ENCODE measurements around the gene AMH. TPM values are rescaled to one million over a fixed set of nuclear protein-coding genes. Genes with fewer than 3 reads are reported as not detected.

The AMH gene
- total and polyA plus RNA-seq, 9 donors: 1.5 to 13.3 (median 6.8) TPM

DNA sequence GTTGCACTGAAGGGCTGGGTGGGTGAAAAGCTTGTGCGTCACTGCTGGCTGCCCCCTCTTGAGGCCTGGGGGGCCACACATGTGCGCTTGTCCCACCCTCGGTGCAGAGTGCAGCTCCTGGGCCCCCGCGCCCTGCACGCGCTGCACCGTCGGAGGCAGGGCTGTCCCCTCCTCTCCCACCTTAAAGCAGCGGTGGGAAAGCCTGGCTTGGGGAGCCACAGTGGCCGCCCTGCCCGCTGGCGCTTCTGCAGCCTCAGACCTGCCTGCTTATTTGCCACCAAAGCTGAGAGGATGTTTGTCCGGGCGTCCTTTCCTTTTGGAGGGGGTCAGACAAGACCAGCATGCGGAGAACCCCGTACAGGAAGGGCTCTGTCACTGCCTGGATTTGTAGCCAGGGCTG, 39.7 kb upstream of the AMH start:
- H3K4me3 ChIP-seq (ENCODE audit: low read length): no peak overlapping the region
- DNase-seq: no peak
- no peaks in the 10 kb centered on the region for H3K9me3 ChIP-seq (replicated peaks; ENCODE audit: control insufficient read depth, low read depth, low read length)
- no peak overlapping the region for H3K27ac ChIP-seq (ENCODE audit: low read length)
- peaks cover 75% of the 10 kb centered on the region for H3K36me3 ChIP-seq (ENCODE audit: control insufficient read depth, insufficient read depth, low read length)
- 77% methylated on average over 8 of the region's 17 CpGs for WGBS (ENCODE audit: insufficient coverage)
- H3K27me3 ChIP-seq (ENCODE audit: control insufficient read depth, insufficient read depth, low read length): no peaks in the 10 kb centered on the region
- H3K4me1 ChIP-seq (ENCODE audit: control insufficient read depth, insufficient read depth, low read length): peaks cover 47% of the 10 kb centered on the region

DNA sequence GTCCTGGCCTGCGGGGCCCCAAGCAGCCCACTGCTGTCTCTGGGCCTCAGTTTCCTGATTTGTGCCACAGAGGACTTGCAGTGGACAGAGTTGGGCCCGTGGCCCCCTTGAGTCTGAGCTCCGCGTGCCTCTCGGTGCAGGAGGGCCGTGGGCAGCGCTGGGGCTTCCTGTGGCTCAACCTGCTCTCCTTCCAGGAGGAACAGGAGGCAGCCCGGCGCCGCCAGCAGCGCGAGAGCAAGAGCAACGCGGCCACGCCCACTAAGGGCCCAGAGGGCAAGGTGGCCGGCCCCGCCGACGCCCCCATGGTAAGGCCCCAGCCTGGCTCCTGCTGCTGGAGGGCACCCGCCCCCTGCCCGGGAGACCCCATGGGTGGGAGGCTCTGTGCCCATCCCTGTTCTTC, 38.9 kb upstream of the AMH start:
- no peak overlapping the region for H3K27ac ChIP-seq (ENCODE audit: low read length)
- no peaks in the 10 kb centered on the region for H3K9me3 ChIP-seq (replicated peaks; ENCODE audit: control insufficient read depth, low read depth, low read length)
- 89% methylated on average over 21 of the region's 21 CpGs for WGBS (ENCODE audit: insufficient coverage)
- no peak for DNase-seq
- H3K4me3 ChIP-seq (ENCODE audit: low read length): no peak overlapping the region
- no peaks in the 10 kb centered on the region for H3K27me3 ChIP-seq (ENCODE audit: control insufficient read depth, insufficient read depth, low read length)
- peaks cover 55% of the 10 kb centered on the region for H3K4me1 ChIP-seq (ENCODE audit: control insufficient read depth, insufficient read depth, low read length)
- peaks cover 79% of the 10 kb centered on the region for H3K36me3 ChIP-seq (ENCODE audit: control insufficient read depth, insufficient read depth, low read length)

DNA sequence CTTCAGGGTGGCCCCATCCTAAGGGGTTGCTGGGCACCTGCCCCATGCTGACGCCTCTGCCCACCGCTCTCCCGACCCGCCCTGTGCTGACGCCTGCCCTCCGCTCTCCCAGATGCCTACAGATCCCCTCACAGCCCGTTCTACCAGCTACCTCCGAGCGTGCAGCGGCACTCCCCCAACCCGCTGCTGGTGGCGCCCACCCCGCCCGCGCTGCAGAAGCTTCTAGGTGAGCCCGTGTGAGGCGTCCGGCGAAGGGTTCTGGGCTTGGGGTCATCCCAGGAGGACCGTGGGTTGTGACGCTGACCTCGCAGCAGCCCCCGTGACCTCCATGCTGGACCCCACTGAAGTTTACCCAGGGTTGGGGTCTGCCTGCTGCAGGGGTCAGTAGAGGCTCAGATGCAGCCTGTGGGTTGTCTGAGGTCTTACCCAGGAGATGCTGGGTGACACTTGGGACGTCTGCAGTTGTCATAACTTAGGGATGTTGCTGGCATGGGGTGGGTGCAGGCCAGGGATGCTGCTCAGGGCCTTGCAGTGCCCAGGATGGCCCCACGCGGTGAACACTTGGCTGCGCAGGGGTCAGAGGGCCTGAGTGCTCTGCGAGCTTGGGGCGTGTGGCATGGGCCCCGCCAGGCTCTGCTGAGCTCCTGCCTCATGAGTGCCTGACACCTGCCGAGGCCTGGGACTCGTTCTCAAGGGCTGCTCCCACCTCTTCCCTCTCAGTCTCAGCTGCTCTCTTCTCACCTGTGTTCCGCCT, 38.0 kb upstream of the AMH start:
- Histone ChIP-seq H3K4me1 (ENCODE audit: control insufficient read depth, insufficient read depth, low read length) (peaks cover 56% of the 10 kb centered on the region), H3K27ac (ENCODE audit: low read length) (no peak overlapping the region), H3K36me3 (ENCODE audit: control insufficient read depth, insufficient read depth, low read length) (peaks cover 88% of the 10 kb centered on the region), H3K27me3 (ENCODE audit: control insufficient read depth, insufficient read depth, low read length) (no peaks in the 10 kb centered on the region), H3K4me3 (ENCODE audit: low read length) (no peak overlapping the region), H3K9me3 (replicated peaks; ENCODE audit: control insufficient read depth, low read depth, low read length) (no peaks in the 10 kb centered on the region)
- DNase-seq: no peak
- WGBS (ENCODE audit: insufficient coverage): 93% methylated on average over 33 of the region's 33 CpGs

DNA sequence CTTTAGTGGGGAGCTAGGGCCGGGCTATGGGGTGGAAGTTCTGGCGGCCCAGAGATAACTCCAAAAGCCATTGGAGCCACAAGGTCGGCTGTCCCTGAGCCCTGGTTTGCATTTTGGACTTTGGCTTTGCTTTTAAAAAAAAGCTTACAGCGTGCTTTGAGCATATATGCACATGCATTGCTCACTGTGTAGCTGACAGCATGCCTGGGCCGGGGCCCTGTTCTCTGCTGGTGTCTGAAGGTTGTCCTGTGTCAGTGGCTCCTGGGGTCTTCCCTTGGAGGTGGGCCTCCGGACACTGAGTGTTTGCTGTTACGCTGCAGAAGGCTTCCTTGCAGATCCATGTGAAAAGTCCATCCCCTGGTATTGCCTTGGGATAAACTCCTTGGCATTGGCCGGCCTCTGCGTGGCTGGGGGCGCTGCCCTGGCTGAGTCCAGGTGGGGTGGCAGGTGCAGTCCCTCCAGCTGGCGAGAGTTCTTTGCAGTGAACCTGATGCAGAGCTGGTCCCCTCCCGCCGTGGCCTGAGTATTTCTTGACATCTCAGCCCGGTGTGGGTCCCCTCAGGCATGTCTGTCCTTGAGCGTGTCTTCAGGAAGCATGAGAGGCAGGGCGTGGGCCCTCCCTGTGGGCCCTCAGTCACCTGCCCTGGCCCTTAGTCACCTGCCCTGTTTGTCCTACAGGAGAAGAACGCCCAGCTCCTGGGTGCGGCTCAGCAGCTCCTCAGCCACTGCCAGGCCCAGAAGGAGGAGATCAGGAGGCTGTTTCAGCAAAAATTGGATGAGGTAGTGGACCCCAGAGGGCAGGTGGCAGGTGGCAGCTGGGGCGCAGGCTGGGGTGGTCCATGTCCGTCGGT, 36.0 kb upstream of the AMH start:
- no peak overlapping the region for H3K4me3 ChIP-seq (ENCODE audit: low read length)
- H3K27ac ChIP-seq (ENCODE audit: low read length): peak overlapping the region; percentile 93
- peaks cover 88% of the 10 kb centered on the region for H3K36me3 ChIP-seq (ENCODE audit: control insufficient read depth, insufficient read depth, low read length)
- no peaks in the 10 kb centered on the region for H3K27me3 ChIP-seq (ENCODE audit: control insufficient read depth, insufficient read depth, low read length)
- no peak for DNase-seq
- no peaks in the 10 kb centered on the region for H3K9me3 ChIP-seq (replicated peaks; ENCODE audit: control insufficient read depth, low read depth, low read length)
- peaks cover 46% of the 10 kb centered on the region for H3K4me1 ChIP-seq (ENCODE audit: control insufficient read depth, insufficient read depth, low read length)
- 84% methylated on average over 20 of the region's 21 CpGs for WGBS (ENCODE audit: insufficient coverage)

DNA sequence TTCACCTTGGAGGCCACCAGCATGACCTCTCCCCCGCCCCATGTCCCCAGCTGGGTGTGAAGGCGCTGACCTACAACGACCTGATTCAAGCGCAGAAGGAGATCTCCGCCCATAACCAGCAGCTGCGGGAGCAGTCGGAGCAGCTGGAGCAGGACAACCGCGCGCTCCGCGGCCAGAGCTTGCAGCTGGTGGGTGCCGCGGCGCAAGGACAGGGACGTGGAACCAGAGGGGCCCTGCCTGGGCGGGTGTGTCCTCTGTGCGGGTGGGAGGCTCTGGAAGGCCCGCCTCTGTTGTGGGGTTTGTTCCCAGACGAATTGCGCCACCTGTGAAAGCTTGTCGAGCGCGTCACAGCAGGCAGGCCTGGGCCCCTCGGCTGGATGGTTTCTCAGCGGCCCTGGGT, 35.3 kb upstream of the AMH start:
- peaks cover 39% of the 10 kb centered on the region for H3K4me1 ChIP-seq (ENCODE audit: control insufficient read depth, insufficient read depth, low read length)
- peak overlapping the region; percentile 93 for H3K27ac ChIP-seq (ENCODE audit: low read length)
- peak; percentile 95 for DNase-seq
- no peak overlapping the region for H3K4me3 ChIP-seq (ENCODE audit: low read length)
- peaks cover 91% of the 10 kb centered on the region for H3K36me3 ChIP-seq (ENCODE audit: control insufficient read depth, insufficient read depth, low read length)
- 55% methylated on average over 24 of the region's 26 CpGs for WGBS (ENCODE audit: insufficient coverage)
- no peaks in the 10 kb centered on the region for H3K27me3 ChIP-seq (ENCODE audit: control insufficient read depth, insufficient read depth, low read length)
- H3K9me3 ChIP-seq (replicated peaks; ENCODE audit: control insufficient read depth, low read depth, low read length): no peaks in the 10 kb centered on the region

DNA sequence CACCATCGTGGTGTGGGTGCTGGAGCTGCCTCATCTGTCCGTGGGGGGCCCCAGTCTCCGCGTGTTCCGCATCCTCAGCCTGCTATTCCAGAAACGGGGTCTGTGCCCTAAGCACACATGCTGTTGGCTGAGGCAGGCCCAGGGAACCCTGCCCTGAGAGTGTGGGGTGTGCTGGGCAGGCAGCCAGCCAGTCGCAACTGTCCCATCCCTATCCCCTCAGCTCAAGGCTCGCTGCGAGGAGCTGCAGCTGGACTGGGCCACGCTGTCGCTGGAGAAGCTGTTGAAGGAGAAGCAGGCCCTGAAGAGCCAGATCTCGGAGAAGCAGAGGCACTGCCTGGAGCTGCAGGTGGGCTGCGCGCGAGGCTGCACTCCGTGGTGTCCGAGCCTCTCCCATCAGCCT, 34.9 kb upstream of the AMH start:
- H3K4me1 ChIP-seq (ENCODE audit: control insufficient read depth, insufficient read depth, low read length): peaks cover 35% of the 10 kb centered on the region
- peaks cover 92% of the 10 kb centered on the region for H3K36me3 ChIP-seq (ENCODE audit: control insufficient read depth, insufficient read depth, low read length)
- no peaks in the 10 kb centered on the region for H3K27me3 ChIP-seq (ENCODE audit: control insufficient read depth, insufficient read depth, low read length)
- H3K27ac ChIP-seq (ENCODE audit: low read length): peak overlapping the region; percentile 93
- DNase-seq: peak; percentile 82
- WGBS (ENCODE audit: insufficient coverage): 40% methylated on average over 12 of the region's 17 CpGs
- no peaks in the 10 kb centered on the region for H3K9me3 ChIP-seq (replicated peaks; ENCODE audit: control insufficient read depth, low read depth, low read length)
- no peak overlapping the region for H3K4me3 ChIP-seq (ENCODE audit: low read length)

DNA sequence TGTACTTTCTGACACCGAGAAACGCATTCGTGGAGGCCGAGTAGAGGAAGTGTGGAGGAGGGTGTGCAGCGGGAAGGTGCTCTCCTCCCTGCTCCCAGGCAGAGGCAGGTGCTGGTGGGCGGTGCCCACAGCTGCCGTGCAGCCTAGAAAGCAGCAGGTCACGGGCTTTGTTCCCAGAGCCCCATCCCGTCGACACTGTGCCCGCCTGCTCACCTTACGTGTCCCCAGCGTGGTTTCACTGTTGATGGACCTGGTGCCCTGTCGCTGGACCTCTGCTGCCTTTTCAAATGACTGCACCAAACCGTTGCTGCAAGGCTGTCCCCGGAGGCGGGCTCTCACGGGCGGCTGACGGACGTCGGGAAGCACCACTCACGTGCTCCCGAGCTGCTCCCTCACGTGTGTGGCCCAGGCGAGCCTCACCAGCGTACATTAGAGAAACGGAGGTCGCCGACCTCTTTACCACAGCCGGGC, 33.8 kb upstream of the AMH start:
- WGBS (ENCODE audit: insufficient coverage): 76% methylated on average over 26 of the region's 31 CpGs
- Histone ChIP-seq H3K4me3 (ENCODE audit: low read length) (no peak overlapping the region), H3K27me3 (ENCODE audit: control insufficient read depth, insufficient read depth, low read length) (no peaks in the 10 kb centered on the region), H3K9me3 (replicated peaks; ENCODE audit: control insufficient read depth, low read depth, low read length) (no peaks in the 10 kb centered on the region), H3K4me1 (ENCODE audit: control insufficient read depth, insufficient read depth, low read length) (peaks cover 32% of the 10 kb centered on the region), H3K27ac (ENCODE audit: low read length) (peak overlapping the region; percentile 7), H3K36me3 (ENCODE audit: control insufficient read depth, insufficient read depth, low read length) (peaks cover 93% of the 10 kb centered on the region)
- no peak for DNase-seq

DNA sequence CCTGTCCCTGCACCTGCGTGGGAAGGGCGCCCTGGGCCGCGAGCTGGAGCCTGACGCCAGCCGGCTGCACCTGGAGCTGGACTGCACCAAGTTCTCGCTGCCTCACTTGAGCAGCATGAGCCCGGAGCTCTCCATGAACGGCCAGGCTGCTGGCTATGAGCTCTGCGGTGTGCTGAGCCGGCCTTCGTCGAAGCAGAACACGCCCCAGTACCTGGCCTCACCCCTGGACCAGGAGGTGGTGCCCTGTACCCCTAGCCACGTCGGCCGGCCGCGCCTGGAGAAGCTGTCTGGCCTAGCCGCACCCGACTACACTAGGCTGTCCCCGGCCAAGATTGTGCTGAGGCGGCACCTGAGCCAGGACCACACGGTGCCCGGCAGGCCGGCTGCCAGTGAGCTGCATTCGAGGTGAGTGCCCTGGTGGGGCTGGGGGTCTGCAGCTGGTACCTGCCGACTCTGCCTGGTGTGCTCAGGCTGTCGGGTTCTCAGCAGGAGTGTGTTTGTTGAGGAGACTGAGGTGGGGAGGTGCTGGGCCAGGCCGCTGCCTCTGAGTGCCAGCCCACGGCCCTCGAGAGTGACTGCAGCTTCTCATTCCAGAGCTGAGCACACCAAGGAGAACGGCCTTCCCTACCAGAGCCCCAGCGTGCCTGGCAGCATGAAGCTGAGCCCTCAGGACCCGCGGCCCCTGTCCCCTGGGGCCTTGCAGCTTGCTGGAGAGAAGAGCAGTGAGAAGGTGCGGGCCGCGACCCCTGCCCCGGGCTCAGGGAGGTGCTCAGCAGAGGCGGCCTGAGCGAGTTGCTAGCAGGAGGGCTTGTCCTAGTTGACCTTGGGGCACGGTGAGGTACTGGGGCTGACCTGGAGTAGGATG, 32.5 kb upstream of the AMH start:
- Histone ChIP-seq H3K4me3 (ENCODE audit: low read length) (no peak overlapping the region), H3K27ac (ENCODE audit: low read length) (no peak overlapping the region), H3K36me3 (ENCODE audit: control insufficient read depth, insufficient read depth, low read length) (peaks cover 93% of the 10 kb centered on the region), H3K27me3 (ENCODE audit: control insufficient read depth, insufficient read depth, low read length) (no peaks in the 10 kb centered on the region), H3K9me3 (replicated peaks; ENCODE audit: control insufficient read depth, low read depth, low read length) (no peaks in the 10 kb centered on the region), H3K4me1 (ENCODE audit: control insufficient read depth, insufficient read depth, low read length) (peaks cover 38% of the 10 kb centered on the region)
- no peak for DNase-seq
- 94% methylated on average over 38 of the region's 43 CpGs for WGBS (ENCODE audit: insufficient coverage)

DNA sequence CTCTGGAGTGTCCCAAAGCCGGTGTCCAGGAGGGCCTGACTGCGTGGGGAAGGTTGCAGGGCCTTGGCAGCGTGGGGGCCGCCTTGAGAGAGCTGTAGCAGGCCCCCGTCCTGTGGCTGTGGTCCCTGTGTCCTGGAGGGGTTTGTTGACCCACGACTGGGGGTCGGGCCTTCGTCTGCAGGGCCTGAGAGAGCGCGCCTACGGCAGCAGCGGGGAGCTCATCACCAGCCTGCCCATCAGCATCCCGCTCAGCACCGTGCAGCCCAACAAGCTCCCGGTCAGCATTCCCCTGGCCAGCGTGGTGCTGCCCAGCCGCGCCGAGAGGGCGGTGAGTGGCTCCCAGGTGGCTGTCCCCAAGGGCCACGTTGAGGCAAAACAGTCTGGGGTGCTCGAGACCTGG, 31.5 kb upstream of the AMH start:
- WGBS (ENCODE audit: insufficient coverage): 94% methylated on average over 21 of the region's 22 CpGs
- no peaks in the 10 kb centered on the region for H3K27me3 ChIP-seq (ENCODE audit: control insufficient read depth, insufficient read depth, low read length)
- DNase-seq: no peak
- H3K4me1 ChIP-seq (ENCODE audit: control insufficient read depth, insufficient read depth, low read length): peaks cover 37% of the 10 kb centered on the region
- no peaks in the 10 kb centered on the region for H3K9me3 ChIP-seq (replicated peaks; ENCODE audit: control insufficient read depth, low read depth, low read length)
- no peak overlapping the region for H3K4me3 ChIP-seq (ENCODE audit: low read length)
- peaks cover 93% of the 10 kb centered on the region for H3K36me3 ChIP-seq (ENCODE audit: control insufficient read depth, insufficient read depth, low read length)
- H3K27ac ChIP-seq (ENCODE audit: low read length): no peak overlapping the region
